Loucy (cell line): ENCODE measurements around the gene AGBL5.

Source experiments
- CTCF ChIP-seq: fragments of 200-600 bp; sonication (generic); conservative IDR thresholded peaks from 2 replicates; pipeline ENCODE4 v1.5.1; 2014; ENCODE audit warnings: mild to moderate bottlenecking, antibody characterized with exemption, low read length
- EZH2phosphoT487 ChIP-seq: fragments of 200-600 bp; IDR thresholded peaks from 2 replicates; pipeline ENCODE4 v1.6.1; 2018; ENCODE audit warnings: antibody characterized with exemption, mild to moderate bottlenecking, moderate library complexity, borderline replicate concordance

GRCh38 chr2:27053776-27054175 lies 2.3 kb downstream of the AGBL5 start:
- TF ChIP-seq CTCF (no peak), EZH2phosphoT487 (no peak)
